Osteoblast (primary cell): ENCODE data around the gene MIPOL1. TPM values are rescaled to one million over a fixed set of nuclear protein-coding genes. Genes with fewer than 3 reads are reported as not detected.

Source experiments
- DNase-seq: peaks from one replicate; pipeline ENCODE4 v3.0.0; 2011; ENCODE audit warnings: low spot score, mixed read lengths; ENCODE audit not compliant: insufficient read length; ENCODE audit errors: missing footprints
- H2AFZ ChIP-seq: 2 replicates; pipeline ENCODE4 v1.6.0; 2011; ENCODE audit warnings: mild to moderate bottlenecking, low read length
- H3K27ac ChIP-seq: 2 replicates; pipeline ENCODE4 v1.5.1; 2011; ENCODE audit warnings: mild to moderate bottlenecking, low read depth, low read length, moderate library complexity
- H3K27me3 ChIP-seq: 2 replicates; pipeline ENCODE4 v1.6.0; 2012; ENCODE audit warnings: mild to moderate bottlenecking, control low read depth, inconsistent platforms, low read length, moderate library complexity; ENCODE audit not compliant: insufficient read depth
- H3K36me3 ChIP-seq: 2 replicates; pipeline ENCODE4 v1.5.1; 2011; ENCODE audit warnings: mild to moderate bottlenecking, low read length, control low read depth, moderate library complexity; ENCODE audit not compliant: insufficient read depth
- H3K4me1 ChIP-seq: 2 replicates; pipeline ENCODE4 v1.5.1; 2011; ENCODE audit warnings: mild to moderate bottlenecking, low read length, control low read depth, moderate library complexity; ENCODE audit not compliant: insufficient read depth
- H3K4me2 ChIP-seq: 2 replicates; pipeline ENCODE4 v1.6.0; 2011; ENCODE audit warnings: mild to moderate bottlenecking, low read length; ENCODE audit not compliant: insufficient read depth
- H3K4me3 ChIP-seq: fragments of 200-600 bp; sonication (generic); 3 replicates; pipeline ENCODE4 v1.5.1; 2012; ENCODE audit warnings: mild to moderate bottlenecking, low read length, inconsistent platforms; ENCODE audit not compliant: insufficient read depth
- H3K79me2 ChIP-seq: 2 replicates; pipeline ENCODE4 v1.6.0; 2012; ENCODE audit warnings: mild to moderate bottlenecking, low read length, control low read depth, inconsistent platforms; ENCODE audit not compliant: insufficient read depth
- H3K9me3 ChIP-seq: 2 replicates; pipeline ENCODE4 v1.5.1; 2011; ENCODE audit warnings: low read depth, low read length, control low read depth
- H4K20me1 ChIP-seq: 2 replicates; pipeline ENCODE4 v1.6.0; 2012; ENCODE audit warnings: mild to moderate bottlenecking, low read length, control low read depth; ENCODE audit not compliant: insufficient read depth
- CTCF ChIP-seq: IDR thresholded peaks from 2 replicates; pipeline ENCODE4 v1.5.1; 2011; ENCODE audit warnings: mild to moderate bottlenecking, low read depth, low read length, moderate library complexity; ENCODE audit errors: extremely low read depth
- total RNA-seq: library from RNA; depleted of rRNA; stranded (reverse); fragments of >200 nt; gene quantifications from 2 replicates; pipeline ENCODE4 v1.2.3, GENCODE V29; 2012

Gene MIPOL1
- total RNA-seq, 1 donor, result 9.0 TPM

- Histone ChIP-seq H3K4me1 (no peaks in the 10 kb centered on the region), H3K36me3 (no peaks in the 10 kb centered on the region), H2AFZ (no peak overlapping the region), H3K4me3 (no peak overlapping the region), H3K4me2 (no peak overlapping the region), H3K9me3 (no peaks in the 10 kb centered on the region), H3K27ac (no peak overlapping the region), H4K20me1 (no peaks in the 10 kb centered on the region), H3K27me3 (peaks cover 98% of the 10 kb centered on the region), H3K79me2 (no peaks in the 10 kb centered on the region)
- DNase-seq, result peak; percentile 36
- TF ChIP-seq CTCF, result no peak
These were observed 390.3 kb downstream of the MIPOL1 start for GRCh38 chr14:37587881-37588666.

- peak; percentile 78 for DNase-seq
- no peaks in the 10 kb centered on the region for H4K20me1 ChIP-seq
- H3K9me3 ChIP-seq, result no peaks in the 10 kb centered on the region
- H3K27me3 ChIP-seq, result peaks cover 98% of the 10 kb centered on the region
- H3K27ac ChIP-seq, result no peak overlapping the region
- no peak overlapping the region for H3K4me3 ChIP-seq
- no peaks in the 10 kb centered on the region for H3K4me1 ChIP-seq
- no peak overlapping the region for H3K4me2 ChIP-seq
- no peaks in the 10 kb centered on the region for H3K79me2 ChIP-seq
- no peak for TF ChIP-seq CTCF
- no peak overlapping the region for H2AFZ ChIP-seq
- no peaks in the 10 kb centered on the region for H3K36me3 ChIP-seq
These were observed 390.9 kb downstream of the MIPOL1 start for GRCh38 chr14:37588667-37588955.

- H2AFZ ChIP-seq, result no peak overlapping the region
- no peak for DNase-seq
- TF ChIP-seq CTCF, result no peak
- H3K4me3 ChIP-seq, result no peak overlapping the region
- H3K9me3 ChIP-seq, result no peaks in the 10 kb centered on the region
- no peaks in the 10 kb centered on the region for H4K20me1 ChIP-seq
- no peaks in the 10 kb centered on the region for H3K36me3 ChIP-seq
- no peaks in the 10 kb centered on the region for H3K79me2 ChIP-seq
- H3K4me2 ChIP-seq, result no peak overlapping the region
- H3K27ac ChIP-seq, result no peak overlapping the region
- peaks cover 98% of the 10 kb centered on the region for H3K27me3 ChIP-seq
- H3K4me1 ChIP-seq, result no peaks in the 10 kb centered on the region
These were observed 391.4 kb downstream of the MIPOL1 start for GRCh38 chr14:37588956-37589714.

GRCh38 chr14:37589715-37590427, 392.1 kb downstream of the MIPOL1 start:
- no peaks in the 10 kb centered on the region for H4K20me1 ChIP-seq
- no peak for TF ChIP-seq CTCF
- no peaks in the 10 kb centered on the region for H3K4me1 ChIP-seq
- peak; percentile 50 for DNase-seq
- no peak overlapping the region for H2AFZ ChIP-seq
- H3K79me2 ChIP-seq, result no peaks in the 10 kb centered on the region
- H3K4me3 ChIP-seq, result no peak overlapping the region
- H3K9me3 ChIP-seq, result no peaks in the 10 kb centered on the region
- no peak overlapping the region for H3K4me2 ChIP-seq
- H3K27me3 ChIP-seq, result peaks cover 90% of the 10 kb centered on the region
- no peaks in the 10 kb centered on the region for H3K36me3 ChIP-seq
- H3K27ac ChIP-seq, result no peak overlapping the region
